OCI-M1 (cell line): ENCODE results near the gene LRRC53.

Experiments
- DNase-seq: peaks from one replicate; lab custom pipeline; 2025; lab: John Stamatoyannopoulos, UW

The LRRC53 gene

DNA sequence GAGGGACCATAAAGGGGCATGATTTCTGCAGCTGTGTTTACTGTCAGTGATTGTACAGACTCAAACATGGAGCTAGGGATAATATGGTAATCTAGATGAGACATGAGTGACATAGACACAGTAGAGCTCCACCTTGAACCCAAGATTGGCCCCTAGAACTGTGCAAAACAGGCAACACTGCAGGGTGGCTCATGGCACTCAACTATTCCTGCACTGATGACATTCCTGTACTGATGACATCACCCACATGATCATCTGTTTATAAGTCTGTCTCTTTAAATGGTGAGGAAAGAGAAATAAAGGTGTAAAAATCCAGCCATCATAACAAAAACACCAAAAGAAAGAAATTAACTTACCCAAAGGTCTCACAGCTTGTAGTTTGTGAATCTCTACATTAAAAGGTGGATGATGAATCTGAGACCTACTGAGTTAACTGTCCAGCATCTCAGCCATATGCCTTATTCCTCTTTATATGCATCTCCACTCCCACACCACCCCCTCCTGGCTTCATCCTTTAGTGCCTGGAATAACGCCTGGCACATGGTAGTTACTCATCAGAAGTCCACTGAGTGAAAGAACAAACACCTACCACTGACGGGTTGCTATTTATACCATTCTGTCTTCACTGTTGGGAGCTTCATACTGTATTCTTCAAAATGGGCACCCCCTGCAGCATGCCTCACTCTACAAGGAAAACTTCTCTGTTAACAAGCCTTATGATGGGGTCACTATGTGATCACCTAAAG is at the start of gene LRRC53:
TSS of gene LRRC53 (minus strand) at position 442 of the 746 bp plus-strand sequence. CDS start 29,262 bp downstream, outside the sequence.
- no peak for DNase-seq

GRCh38 chr1:74549932-74550331 is 37.5 kb upstream of the LRRC53 start:
- no peak for DNase-seq

DNA sequence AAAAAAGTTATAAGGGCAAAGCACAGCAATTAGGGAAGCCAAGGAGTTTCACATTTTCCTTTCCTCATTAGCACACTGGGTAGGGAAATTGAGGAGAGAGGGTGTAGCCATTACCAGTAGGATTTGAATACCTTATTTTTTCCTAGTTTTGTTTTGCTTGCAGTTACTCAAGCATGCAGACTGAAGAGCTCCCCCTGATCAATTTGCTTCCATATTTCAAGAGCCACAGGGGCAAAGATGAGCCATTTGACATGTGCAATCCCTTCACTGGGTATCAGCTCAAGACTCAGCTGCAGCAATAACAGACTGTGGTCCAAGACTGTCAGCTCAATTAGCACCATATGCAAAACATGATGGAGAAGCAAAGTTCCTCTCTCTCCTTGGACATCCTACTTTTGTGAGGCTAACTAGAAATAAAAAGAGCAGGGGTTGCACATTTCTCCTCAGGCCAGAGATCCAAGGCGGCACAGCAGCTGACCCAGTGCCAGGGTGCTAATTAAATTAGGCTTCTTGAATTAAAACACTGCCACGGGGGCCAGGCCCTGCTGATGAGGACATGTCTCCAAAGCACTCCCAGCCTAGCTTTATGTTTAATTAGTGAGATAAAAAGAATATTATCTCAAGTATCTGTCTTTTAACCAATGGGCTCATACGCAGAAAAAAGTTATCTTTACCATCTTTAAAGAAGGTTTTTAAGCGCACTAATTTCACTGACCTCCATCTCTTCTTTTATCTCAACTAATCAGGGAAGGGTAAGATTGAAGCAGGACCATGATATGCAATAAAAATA is 36.7 kb upstream of the LRRC53 start:
- DNase-seq: no peak

- no peak for DNase-seq
Observed at GRCh38 chr1:74545821-74546220, 33.4 kb upstream of the LRRC53 start.

DNA sequence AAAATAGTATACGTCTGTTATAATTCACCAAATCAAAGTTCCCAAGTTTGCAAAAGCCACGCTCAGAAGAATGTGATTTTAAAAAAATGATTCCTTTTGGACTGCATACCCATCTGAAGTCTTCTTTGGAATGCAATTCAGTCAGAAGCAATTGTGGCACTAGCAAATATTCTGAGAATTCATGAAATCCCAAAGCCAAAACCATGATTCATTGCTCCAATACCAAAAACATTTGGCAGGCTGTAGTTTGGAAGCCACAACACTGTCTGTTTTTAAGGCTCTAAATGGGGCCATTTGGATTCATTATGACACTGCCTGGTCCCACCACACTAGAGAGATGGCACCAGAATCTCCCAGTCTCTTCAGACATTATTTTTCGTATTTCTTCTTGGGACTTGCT is 21.8 kb upstream of the LRRC53 start:
- no peak for DNase-seq

DNA sequence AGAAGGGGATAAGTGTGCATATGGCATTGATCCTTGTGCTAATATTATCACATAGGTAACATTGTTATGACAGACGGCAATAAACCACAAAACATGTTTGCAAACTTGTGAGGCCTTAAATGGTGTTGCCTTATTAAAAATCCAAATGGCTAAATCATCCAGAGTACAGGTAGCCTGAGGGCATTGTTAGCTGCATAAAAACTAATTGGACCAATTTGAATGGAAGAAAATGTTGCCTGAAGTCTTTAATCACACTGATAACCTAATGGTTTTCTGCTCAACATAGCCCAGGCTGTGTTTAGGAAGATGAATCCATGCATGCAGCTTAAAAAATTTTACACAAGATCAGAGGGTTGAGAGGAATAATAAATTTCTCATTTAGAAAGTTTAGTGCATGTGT is 19.4 kb upstream of the LRRC53 start:
- no peak for DNase-seq

- no peak for DNase-seq
Observed at GRCh38 chr1:74530892-74531291, 18.5 kb upstream of the LRRC53 start.

DNA sequence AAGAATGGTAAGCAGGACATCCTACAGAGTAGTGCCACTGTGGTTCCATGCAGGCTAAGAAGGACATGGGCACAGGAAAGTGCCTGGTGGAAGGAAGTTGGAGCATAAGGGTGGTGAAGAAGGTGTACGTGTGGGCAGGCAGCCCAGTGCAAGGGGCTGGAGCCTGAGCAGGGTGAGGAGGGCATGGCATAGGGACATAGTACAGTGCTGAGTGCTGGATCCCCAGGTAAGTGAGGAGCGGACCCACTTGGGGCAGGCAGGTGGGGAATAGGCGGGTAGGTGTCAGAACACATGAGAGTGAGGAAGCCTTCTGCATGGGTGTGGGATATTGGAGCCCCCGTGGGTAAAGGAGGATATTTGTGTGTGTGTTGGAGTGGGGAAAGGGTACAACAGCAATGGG is 15.7 kb upstream of the LRRC53 start:
- no peak for DNase-seq

DNA sequence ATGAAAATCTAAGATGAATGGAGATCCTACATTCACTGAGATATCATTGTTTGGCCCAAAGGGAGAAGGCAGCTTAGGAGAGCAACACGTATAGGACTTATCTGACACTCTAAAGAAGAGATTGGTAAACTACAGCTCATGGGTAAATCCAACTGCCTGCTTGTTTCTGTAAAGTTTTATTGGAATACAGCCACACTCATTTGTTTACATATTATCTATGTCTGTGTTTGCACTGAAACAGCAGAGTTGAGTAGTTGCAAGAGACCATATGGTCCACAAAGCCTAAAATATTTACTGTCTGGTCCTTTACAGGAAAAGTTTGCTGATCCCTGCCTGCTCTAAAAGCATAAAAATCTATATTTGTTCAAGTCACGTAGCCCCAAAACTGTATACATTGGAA is 14.3 kb upstream of the LRRC53 start:
- DNase-seq: no peak

DNA sequence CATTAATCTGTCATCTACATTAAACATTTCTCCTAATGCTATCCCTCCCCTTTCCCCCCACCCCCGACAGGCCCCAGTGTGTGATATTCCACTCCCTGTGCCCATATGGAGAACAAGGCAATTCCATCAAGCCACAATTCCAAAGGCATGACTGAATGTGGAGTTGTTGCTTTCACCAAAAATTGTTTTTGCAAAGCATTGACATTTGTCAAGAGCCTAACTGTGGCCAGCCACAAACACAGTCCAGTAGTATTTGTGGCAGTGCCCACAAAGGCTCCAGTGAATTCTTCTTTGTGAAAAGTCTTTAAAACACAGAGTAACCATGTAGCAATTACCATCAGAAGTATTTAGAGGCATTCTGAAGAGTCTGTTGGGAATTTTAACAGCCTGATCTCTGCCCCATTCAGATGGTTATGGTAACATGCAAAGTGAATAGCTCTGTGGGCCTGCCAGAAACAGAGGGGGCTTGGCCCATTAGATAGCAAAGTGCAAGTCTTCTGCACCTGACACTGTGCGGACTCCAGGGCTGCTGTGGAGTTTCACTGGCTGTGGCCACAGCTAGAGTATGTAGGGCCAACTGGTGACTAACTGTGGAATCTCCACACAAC is 11.6 kb upstream of the LRRC53 start:
- no peak for DNase-seq

GRCh38 chr1:74522148-74522547 is 9.7 kb upstream of the LRRC53 start:
- no peak for DNase-seq

DNA sequence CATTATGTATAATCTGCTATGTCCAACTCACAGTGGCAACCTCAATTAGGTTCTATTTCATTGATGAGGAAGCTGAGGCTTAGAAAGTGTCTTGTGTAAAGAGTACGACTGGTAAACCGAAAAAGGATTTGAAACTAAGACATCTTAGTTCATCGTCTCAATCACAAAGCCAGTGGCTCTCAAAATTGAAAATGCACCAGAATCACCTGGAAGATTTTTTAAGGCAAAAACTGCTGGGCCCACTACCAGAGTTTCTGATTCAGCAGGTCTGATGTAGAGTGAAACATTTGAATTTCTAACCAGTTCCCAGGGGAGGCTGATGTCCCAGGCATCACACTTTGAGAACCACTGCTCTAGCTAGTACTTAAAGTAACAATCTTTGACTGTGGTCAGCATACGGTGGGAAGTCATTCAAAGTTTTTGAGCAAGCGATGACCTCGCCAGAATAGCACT is 5.2 kb upstream of the LRRC53 start:
- no peak for DNase-seq

- DNase-seq: peak; percentile 12
Observed at GRCh38 chr1:74513411-74514300, 1.2 kb upstream of the LRRC53 start.

- DNase-seq: peak; percentile 31
Observed at GRCh38 chr1:74508449-74508848, 4.0 kb downstream of the LRRC53 start.

DNA sequence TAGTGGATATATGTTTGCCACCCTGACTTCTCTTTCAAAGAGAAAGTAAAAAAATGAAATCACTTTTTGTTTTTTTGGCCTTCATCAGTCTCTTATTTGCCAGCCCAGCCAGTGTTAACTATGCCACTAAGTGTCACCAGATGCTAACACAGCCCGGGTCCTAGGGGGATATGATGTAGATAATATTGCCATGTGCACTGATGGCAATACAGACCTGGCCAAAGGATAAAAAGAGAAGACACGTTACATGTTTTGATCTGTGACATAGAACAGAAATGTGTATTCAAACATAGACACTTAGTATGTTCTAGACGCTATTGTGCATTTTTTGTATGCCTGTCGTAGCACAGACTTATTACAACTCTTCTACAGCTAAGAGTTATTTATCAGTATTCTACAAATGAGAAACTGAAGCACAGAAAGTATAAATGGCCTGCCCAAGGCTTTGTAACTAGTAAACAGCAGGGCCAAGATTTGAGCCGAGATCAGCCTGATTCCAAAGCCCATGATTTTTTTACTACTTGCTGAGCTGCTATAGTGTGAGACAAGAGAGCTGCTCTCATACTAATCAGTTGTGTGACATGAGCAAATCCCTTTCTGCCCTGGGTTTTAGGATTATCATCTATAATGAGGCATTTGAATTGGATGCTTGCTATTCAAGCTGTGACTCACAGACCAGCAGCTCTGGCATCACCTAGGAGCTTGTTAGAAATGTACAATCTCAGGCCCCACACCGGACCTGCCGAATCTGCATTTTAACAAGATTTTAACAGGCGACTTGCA is 6.3 kb downstream of the LRRC53 start:
- no peak for DNase-seq

GRCh38 chr1:74504933-74505512 is 7.4 kb downstream of the LRRC53 start:
- DNase-seq: no peak

DNA sequence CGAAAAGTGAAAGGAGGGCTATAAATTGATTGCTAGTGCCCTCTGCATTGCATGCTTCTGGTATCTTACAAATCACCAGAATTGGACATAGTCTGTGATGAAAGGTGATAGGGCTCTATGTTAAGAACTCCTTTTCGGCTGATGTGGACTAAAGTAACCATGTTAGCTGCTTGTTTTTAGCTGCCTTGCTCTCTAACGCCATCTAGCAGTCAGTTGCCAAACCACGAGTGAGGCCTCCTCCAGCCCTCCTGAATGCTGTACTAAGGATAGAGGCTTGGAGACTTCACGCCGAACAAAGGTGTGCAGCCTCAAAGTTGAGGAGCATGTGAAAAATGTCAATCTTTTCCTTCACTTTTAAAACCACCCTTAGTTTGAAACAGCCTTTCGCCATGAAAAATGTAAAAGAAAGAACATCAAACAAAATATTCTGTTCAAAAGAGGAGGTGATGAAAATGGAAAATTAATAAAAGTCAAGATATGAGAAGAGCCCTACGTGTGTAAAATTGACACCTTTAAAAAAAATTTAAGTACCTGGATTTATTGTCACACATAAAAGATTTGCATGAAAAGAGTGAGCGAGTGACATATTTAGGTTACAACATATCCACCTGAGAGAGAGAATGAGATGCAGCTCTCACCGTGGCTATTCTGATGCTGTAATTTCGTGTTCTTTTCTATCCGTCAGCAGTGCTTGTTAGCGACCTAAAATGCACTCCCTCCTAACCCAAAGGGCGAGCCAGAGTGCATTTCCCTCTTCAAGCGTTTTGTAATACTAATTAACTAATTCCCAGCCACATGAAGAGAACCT is 8.1 kb downstream of the LRRC53 start:
- peak; percentile 70 for DNase-seq

GRCh38 chr1:74502858-74503257 is 9.6 kb downstream of the LRRC53 start:
- no peak for DNase-seq

DNA sequence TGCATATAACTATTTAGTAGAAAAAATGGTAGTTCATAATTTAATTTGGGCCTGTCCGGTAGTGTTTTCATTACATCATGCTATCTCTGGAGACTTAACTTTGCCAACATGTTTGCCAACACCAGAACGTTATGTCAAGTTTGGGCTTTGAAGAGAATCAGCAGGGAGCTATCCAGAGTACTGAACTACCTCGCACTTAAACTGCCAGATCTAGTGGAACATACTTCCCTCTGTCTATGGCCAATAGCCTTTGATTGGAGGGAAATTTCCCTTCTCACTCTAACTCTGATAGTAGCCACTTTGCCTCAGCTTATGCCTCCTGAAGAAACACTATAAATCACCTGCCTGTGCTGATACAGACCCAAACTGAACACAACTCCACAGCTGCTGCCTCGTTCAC is 10.0 kb downstream of the LRRC53 start:
- peak; percentile 67 for DNase-seq

DNA sequence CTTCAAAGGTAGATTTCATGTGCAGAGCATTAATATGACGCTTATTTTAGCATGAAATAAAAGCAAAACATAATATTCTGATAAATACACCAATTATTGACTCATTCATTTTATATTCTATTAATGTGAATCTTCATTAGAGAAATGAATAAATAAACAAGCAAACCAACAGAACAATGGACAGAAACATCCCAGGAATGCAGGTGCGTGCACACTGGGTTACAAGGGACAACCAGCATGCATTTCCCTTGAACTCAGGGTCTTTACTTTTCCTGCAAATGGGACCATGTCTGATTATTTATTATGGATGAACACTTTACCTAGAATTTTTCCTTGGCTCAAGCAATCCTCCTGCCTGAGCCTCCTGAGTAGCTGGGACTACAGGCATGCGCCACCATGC is 13.5 kb downstream of the LRRC53 start:
- no peak for DNase-seq
